DOHH2 (cell line): ENCODE results near the gene EFCAB3.
"Not testable (repeated sequence)": the region's sequence is repeated elsewhere in the genome, so short reads cannot be mapped to it uniquely, and the experiment has no call there.

Experiments used
- H3F3A ChIP-seq: fragments of 200-600 bp; sonication (generic), shearing (Covaris generic); 2 replicates; pipeline ENCODE4 v1.6.0; 2016; ENCODE audit warnings: antibody characterized with exemption, mild to moderate bottlenecking; ENCODE audit not compliant: control insufficient read depth, insufficient read depth
- H3K27ac ChIP-seq: fragments of 200-600 bp; sonication (generic); 2 replicates; pipeline ENCODE4 v1.5.1; 2014; ENCODE audit warnings: low read depth, mild to moderate bottlenecking, low read length, moderate library complexity
- H3K27me3 ChIP-seq: fragments of 200-600 bp; sonication (generic); 2 replicates; pipeline ENCODE4 v1.6.1; 2014; ENCODE audit warnings: mild to moderate bottlenecking, low read length, mixed read lengths; ENCODE audit not compliant: control insufficient read depth
- H3K36me3 ChIP-seq: fragments of 200-600 bp; sonication (generic); 2 replicates; pipeline ENCODE4 v1.6.1; 2014; ENCODE audit warnings: mild to moderate bottlenecking, low read length, moderate library complexity, mixed read lengths; ENCODE audit not compliant: control insufficient read depth
- H3K4me1 ChIP-seq: fragments of 200-600 bp; sonication (generic); 2 replicates; pipeline ENCODE4 v1.6.1; 2014; ENCODE audit warnings: mild to moderate bottlenecking, low read length, mixed read lengths; ENCODE audit not compliant: control insufficient read depth
- H3K4me2 ChIP-seq: fragments of 200-600 bp; sonication (generic); 2 replicates; pipeline ENCODE4 v1.6.0; 2014; ENCODE audit warnings: mild to moderate bottlenecking, low read length, moderate library complexity
- H3K4me3 ChIP-seq: fragments of 200-600 bp; sonication (generic); 2 replicates; pipeline ENCODE4 v1.5.1; 2014; ENCODE audit warnings: mild to moderate bottlenecking, low read length, mixed read lengths
- H3K79me2 ChIP-seq: fragments of 200-600 bp; sonication (generic); 2 replicates; pipeline ENCODE4 v1.6.1; 2014; ENCODE audit warnings: mild to moderate bottlenecking, low read length, mixed read lengths; ENCODE audit not compliant: control insufficient read depth
- H3K9me2 ChIP-seq: fragments of 200-600 bp; sonication (generic); replicated peaks from 2 replicates; pipeline ENCODE4 v1.6.1; 2014; ENCODE audit warnings: mild to moderate bottlenecking, low read length, mixed read lengths; ENCODE audit not compliant: control insufficient read depth
- H3K9me3 ChIP-seq: fragments of 200-600 bp; sonication (generic); 2 replicates; pipeline ENCODE4 v1.6.1; 2014; ENCODE audit warnings: antibody characterized with exemption, low read length, mixed read lengths; ENCODE audit not compliant: control insufficient read depth, insufficient read depth
- H4K20me1 ChIP-seq: fragments of 200-600 bp; sonication (generic); 2 replicates; pipeline ENCODE4 v1.6.0; 2014; ENCODE audit warnings: low read depth, mild to moderate bottlenecking, antibody characterized with exemption, low read length, moderate library complexity; ENCODE audit not compliant: control insufficient read depth, insufficient read depth

The EFCAB3 gene

GRCh38 chr17:62465271-62465670 is 84.9 kb downstream of the EFCAB3 start:
- Histone ChIP-seq H3K4me3 (0 out of 2 replicates have a peak overlapping the region, but pooled peaks have one; percentile 34), H3K4me1 (peaks cover 26% of the 10 kb centered on the region), H3K4me2 (peak overlapping the region; percentile 45; the same call in 1 of the 2 replicates)
- not testable (repeated sequence) for H3K36me3 ChIP-seq, H3K9me2 ChIP-seq, H3K27ac ChIP-seq, H3K27me3 ChIP-seq, H4K20me1 ChIP-seq, H3K9me3 ChIP-seq, H3F3A ChIP-seq, H3K79me2 ChIP-seq
